HEK293 (cell line): ENCODE measurements around the gene UBE2G1.

Source experiments
- CTCF ChIP-seq: fragments of 450-650 bp; formaldehyde crosslinking; IDR thresholded peaks from 2 replicates; pipeline ENCODE4 v1.5.1; 2016; ENCODE audit warnings: missing biosample characterization, missing genetic modification characterization
- KLF17 ChIP-seq: fragments of 450-650 bp; formaldehyde crosslinking; IDR thresholded peaks from 2 replicates; pipeline ENCODE4 v1.5.1; 2016; ENCODE audit warnings: missing biosample characterization, missing genetic modification characterization
- OVOL3 ChIP-seq: fragments of 450-650 bp; formaldehyde crosslinking; IDR thresholded peaks from 2 replicates; pipeline ENCODE4 v1.5.1; 2016; ENCODE audit warnings: missing biosample characterization, missing genetic modification characterization
- TSHZ1 ChIP-seq: fragments of 450-650 bp; formaldehyde crosslinking; IDR thresholded peaks from 2 replicates; pipeline ENCODE4 v1.5.1; 2016; ENCODE audit warnings: missing biosample characterization, missing genetic modification characterization, borderline replicate concordance
- ZNF302 ChIP-seq: fragments of 450-650 bp; formaldehyde crosslinking; IDR thresholded peaks from 2 replicates; pipeline ENCODE4 v1.5.1; 2016; ENCODE audit warnings: missing biosample characterization, missing genetic modification characterization, low read depth
- ZNF324 ChIP-seq: fragments of 450-650 bp; formaldehyde crosslinking; IDR thresholded peaks from 2 replicates; pipeline ENCODE4 v1.5.1; 2016; ENCODE audit warnings: missing biosample characterization, missing genetic modification characterization
- ZNF394 ChIP-seq: fragments of 450-650 bp; formaldehyde crosslinking; IDR thresholded peaks from 2 replicates; pipeline ENCODE4 v1.5.1; 2016; ENCODE audit warnings: missing biosample characterization, missing genetic modification characterization, mild to moderate bottlenecking, moderate library complexity, borderline replicate concordance
- TF ChIP-seq, protein P1 (sequence below): fragments of 450-650 bp; formaldehyde crosslinking; IDR thresholded peaks from 2 replicates; pipeline ENCODE4 v1.5.1; 2016; ENCODE audit warnings: missing biosample characterization, missing genetic modification characterization

GRCh38 chr17:4386406-4386805 lies 19.9 kb upstream of the UBE2G1 start:
- TF ChIP-seq, protein P1, sequence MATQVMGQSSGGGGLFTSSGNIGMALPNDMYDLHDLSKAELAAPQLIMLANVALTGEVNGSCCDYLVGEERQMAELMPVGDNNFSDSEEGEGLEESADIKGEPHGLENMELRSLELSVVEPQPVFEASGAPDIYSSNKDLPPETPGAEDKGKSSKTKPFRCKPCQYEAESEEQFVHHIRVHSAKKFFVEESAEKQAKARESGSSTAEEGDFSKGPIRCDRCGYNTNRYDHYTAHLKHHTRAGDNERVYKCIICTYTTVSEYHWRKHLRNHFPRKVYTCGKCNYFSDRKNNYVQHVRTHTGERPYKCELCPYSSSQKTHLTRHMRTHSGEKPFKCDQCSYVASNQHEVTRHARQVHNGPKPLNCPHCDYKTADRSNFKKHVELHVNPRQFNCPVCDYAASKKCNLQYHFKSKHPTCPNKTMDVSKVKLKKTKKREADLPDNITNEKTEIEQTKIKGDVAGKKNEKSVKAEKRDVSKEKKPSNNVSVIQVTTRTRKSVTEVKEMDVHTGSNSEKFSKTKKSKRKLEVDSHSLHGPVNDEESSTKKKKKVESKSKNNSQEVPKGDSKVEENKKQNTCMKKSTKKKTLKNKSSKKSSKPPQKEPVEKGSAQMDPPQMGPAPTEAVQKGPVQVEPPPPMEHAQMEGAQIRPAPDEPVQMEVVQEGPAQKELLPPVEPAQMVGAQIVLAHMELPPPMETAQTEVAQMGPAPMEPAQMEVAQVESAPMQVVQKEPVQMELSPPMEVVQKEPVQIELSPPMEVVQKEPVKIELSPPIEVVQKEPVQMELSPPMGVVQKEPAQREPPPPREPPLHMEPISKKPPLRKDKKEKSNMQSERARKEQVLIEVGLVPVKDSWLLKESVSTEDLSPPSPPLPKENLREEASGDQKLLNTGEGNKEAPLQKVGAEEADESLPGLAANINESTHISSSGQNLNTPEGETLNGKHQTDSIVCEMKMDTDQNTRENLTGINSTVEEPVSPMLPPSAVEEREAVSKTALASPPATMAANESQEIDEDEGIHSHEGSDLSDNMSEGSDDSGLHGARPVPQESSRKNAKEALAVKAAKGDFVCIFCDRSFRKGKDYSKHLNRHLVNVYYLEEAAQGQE (tag by site-specific recombination) = no peak
- TF ChIP-seq ZNF394 (tag by site-specific recombination) = no peak
- no peak for TF ChIP-seq CTCF (tag by site-specific recombination)
- no peak for TF ChIP-seq KLF17 (tag by site-specific recombination)
- no peak for TF ChIP-seq TSHZ1 (tag by site-specific recombination)
- TF ChIP-seq ZNF324 (tag by site-specific recombination) = no peak
- TF ChIP-seq ZNF302 = no peak
- TF ChIP-seq OVOL3 (tag by site-specific recombination) = no peak
